ENCODE results near the gene NEUROG1. TPM values are rescaled to one million over a fixed set of nuclear protein-coding genes. Genes with fewer than 3 reads are reported as not detected.

The NEUROG1 gene
- total RNA-seq, 1 donor from 2014 or later, result not detected

DNA sequence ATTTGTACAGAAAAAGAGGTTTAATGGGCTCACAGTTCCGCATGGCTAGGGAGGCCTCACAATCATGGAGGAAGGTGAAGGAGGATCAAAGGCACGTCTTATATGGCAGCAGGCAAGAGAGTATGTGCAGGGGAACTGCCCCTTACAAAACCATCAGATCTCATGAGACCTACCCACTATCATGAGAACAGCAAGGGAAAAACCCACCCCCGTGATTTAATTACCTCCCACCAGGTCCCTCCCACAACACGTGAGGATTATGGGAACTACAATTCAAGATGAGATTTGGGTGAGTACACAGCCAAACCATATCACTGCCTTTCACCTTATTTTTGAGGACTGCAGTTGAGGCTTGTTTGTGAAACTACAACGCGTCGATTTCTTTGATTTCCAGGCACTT, 20.9 kb upstream of the NEUROG1 start:
- no peaks in the 10 kb centered on the region for H3K4me1 Mint-ChIP-seq (ENCODE audit: low read depth)
- DNase-seq (ENCODE audit: low spot score), result no peak
- no peaks in the 10 kb centered on the region for H3K36me3 Mint-ChIP-seq (ENCODE audit: low read depth)
- H3K4me3 Mint-ChIP-seq (ENCODE audit: unreplicated experiment), result no peak overlapping the region
- H3K27me3 Mint-ChIP-seq (ENCODE audit: low read depth), result peaks cover 55% of the 10 kb centered on the region
- no peak overlapping the region for H3K27ac Mint-ChIP-seq (ENCODE audit: unreplicated experiment)
- no peaks in the 10 kb centered on the region for H3K9me3 Mint-ChIP-seq (ENCODE audit: low read depth)
- no peak for TF ChIP-seq CTCF (IDR thresholded peaks at IDR 0.05)

- Mint-ChIP-seq H3K4me1 (ENCODE audit: low read depth) (no peaks in the 10 kb centered on the region), H3K4me3 (ENCODE audit: unreplicated experiment) (no peak overlapping the region), H3K36me3 (ENCODE audit: low read depth) (no peaks in the 10 kb centered on the region), H3K9me3 (ENCODE audit: low read depth) (no peaks in the 10 kb centered on the region), H3K27me3 (ENCODE audit: low read depth) (peaks cover 57% of the 10 kb centered on the region), H3K27ac (ENCODE audit: unreplicated experiment) (no peak overlapping the region)
- no peak for DNase-seq (ENCODE audit: low spot score)
- no peak for TF ChIP-seq CTCF (IDR thresholded peaks at IDR 0.05)
These were observed 19.8 kb upstream of the NEUROG1 start for GRCh38 chr5:135555530-135555929.

DNA sequence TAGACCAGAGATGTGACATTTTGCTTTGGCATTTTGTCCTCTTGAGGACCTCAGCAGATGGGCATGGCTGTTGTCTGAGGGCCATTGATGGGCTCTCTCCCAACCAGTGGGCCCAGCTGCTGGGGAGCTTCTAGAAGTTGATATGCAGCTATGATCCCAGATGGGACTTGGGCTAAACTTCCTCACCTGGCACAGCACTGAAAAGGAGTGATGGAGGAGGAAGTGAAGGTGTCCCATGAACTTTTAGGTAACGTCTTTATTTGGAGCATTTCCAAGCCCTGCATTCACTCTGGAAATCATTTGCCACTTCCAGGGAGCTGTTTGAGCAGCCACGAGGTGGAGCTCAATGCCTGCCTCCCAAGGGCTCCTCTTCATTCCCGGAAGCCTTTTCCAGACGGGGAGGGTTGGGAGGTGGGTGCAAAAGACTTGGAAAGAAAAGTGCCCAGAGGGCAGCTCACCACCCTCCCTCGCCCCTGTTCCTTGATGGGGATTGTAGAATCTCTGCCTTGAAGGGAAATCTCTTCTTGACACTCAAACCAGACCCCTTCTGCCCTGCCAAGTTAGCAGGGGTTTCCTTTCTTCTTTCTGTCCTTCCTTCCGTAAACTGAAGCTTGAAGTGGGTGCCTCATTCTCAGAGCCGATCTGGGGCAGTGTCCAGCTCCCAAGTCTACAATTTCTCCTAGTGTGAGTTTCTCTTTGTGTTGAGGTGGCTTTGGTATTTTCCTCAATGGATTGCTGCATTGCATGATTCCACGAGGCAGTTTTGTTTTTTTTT, 18.1 kb upstream of the NEUROG1 start:
- no peak for DNase-seq (ENCODE audit: low spot score)
- Mint-ChIP-seq H3K9me3 (ENCODE audit: low read depth) (no peaks in the 10 kb centered on the region), H3K4me3 (ENCODE audit: unreplicated experiment) (no peak overlapping the region), H3K36me3 (ENCODE audit: low read depth) (no peaks in the 10 kb centered on the region), H3K27me3 (ENCODE audit: low read depth) (peaks cover 60% of the 10 kb centered on the region), H3K4me1 (ENCODE audit: low read depth) (no peaks in the 10 kb centered on the region), H3K27ac (ENCODE audit: unreplicated experiment) (no peak overlapping the region)
- TF ChIP-seq CTCF (IDR thresholded peaks at IDR 0.05), result peak; percentile 69

- Mint-ChIP-seq H3K36me3 (ENCODE audit: low read depth) (no peaks in the 10 kb centered on the region), H3K9me3 (ENCODE audit: low read depth) (no peaks in the 10 kb centered on the region), H3K4me3 (ENCODE audit: unreplicated experiment) (no peak overlapping the region), H3K27ac (ENCODE audit: unreplicated experiment) (no peak overlapping the region), H3K4me1 (ENCODE audit: low read depth) (no peaks in the 10 kb centered on the region), H3K27me3 (ENCODE audit: low read depth) (peaks cover 65% of the 10 kb centered on the region)
- peak; percentile 95 for TF ChIP-seq CTCF (IDR thresholded peaks at IDR 0.05)
- no peak for DNase-seq (ENCODE audit: low spot score)
These were observed 16.1 kb upstream of the NEUROG1 start for GRCh38 chr5:135551593-135552447.

GRCh38 chr5:135549413-135549812, 13.6 kb upstream of the NEUROG1 start:
- peaks cover 73% of the 10 kb centered on the region for H3K27me3 Mint-ChIP-seq (ENCODE audit: low read depth)
- H3K27ac Mint-ChIP-seq (ENCODE audit: unreplicated experiment), result no peak overlapping the region
- H3K36me3 Mint-ChIP-seq (ENCODE audit: low read depth), result no peaks in the 10 kb centered on the region
- DNase-seq (ENCODE audit: low spot score), result no peak
- H3K4me1 Mint-ChIP-seq (ENCODE audit: low read depth), result peaks cover under 1% of the 10 kb centered on the region
- TF ChIP-seq CTCF (IDR thresholded peaks at IDR 0.05), result no peak
- no peak overlapping the region for H3K4me3 Mint-ChIP-seq (ENCODE audit: unreplicated experiment)
- H3K9me3 Mint-ChIP-seq (ENCODE audit: low read depth), result no peaks in the 10 kb centered on the region
